ENCODE results near the gene AGO3.

Gene AGO3

DNA sequence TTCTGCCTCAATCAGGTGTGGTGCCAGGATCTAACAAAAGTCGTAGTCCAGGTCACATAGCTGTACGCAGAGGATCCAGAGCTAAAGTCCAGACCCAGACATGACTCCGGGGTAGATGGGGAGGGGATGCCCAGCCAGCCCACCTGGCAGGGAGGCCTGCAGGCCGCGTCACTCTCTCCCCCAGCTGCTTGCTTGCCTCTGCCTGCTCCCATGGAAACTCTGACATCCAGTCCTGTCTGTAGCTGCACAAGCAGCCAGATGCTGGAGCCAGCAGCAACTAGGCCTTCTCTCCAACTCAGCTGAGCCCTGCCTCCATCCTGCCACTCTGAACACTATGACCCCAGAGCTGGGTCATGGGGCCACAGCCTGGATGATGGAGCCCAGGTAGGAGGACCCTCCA, 186.0 kb downstream of the AGO3 start:
- no peak overlapping the region for H3K4me3 Mint-ChIP-seq
- H3K9me3 Mint-ChIP-seq, result no peaks in the 10 kb centered on the region
- peaks cover 2% of the 10 kb centered on the region for H3K36me3 Mint-ChIP-seq (ENCODE audit: insufficient read depth)
- H3K4me1 Mint-ChIP-seq, result no peaks in the 10 kb centered on the region
- DNase-seq (ENCODE audit: low spot score in 2 of 2), result no peak
- ATAC-seq (replicated peaks; ENCODE audit: extremely low read depth, poor library complexity, severe bottlenecking), result no peak
- H3K27ac Mint-ChIP-seq (ENCODE audit: low read depth), result no peak overlapping the region
- H3K27me3 Mint-ChIP-seq, result peaks cover 13% of the 10 kb centered on the region

DNA sequence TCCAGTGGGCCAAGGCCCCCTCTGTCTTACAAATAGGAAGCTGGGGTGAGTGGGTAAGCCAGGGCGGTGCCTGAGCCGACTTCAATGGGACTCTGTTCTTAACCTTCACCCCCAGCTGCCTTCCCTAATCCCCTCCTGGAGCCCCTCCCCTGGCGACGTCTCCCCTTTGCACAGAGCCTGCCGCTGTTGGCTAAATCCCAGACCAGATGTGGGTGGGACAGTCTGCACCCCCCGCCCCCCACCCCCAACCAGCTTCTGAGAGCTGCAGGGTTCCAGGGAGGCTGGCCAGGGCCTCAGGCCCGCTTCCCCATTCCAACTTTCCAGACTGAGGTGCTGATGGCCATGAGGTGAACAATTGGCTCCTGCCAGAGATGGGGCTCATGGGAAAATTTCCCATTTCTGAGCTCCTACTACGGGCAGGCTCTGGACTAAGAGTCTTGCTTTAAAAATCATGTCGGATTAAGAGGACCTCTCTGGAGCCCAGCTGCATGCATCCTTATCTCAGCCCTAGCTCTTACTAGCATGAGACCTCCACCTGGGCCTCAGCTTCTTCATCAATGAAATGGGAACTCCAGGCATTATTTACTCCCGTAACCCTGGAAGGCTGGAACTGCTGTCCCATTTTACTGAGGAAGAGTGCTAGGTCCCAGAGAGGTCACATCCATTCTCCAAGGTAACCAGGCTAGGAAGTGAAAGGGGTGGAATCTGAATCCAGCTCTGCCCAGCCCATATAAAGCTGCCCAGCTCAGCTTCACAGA, 187.7 kb downstream of the AGO3 start:
- Mint-ChIP-seq H3K9me3 (no peaks in the 10 kb centered on the region), H3K36me3 (ENCODE audit: insufficient read depth) (peaks cover under 1% of the 10 kb centered on the region), H3K4me3 (no peak overlapping the region), H3K4me1 (peaks cover 5% of the 10 kb centered on the region), H3K27me3 (peaks cover 30% of the 10 kb centered on the region), H3K27ac (ENCODE audit: low read depth) (no peak overlapping the region)
- DNase-seq (ENCODE audit: low spot score in 2 of 2), result no peak
- no peak for ATAC-seq (replicated peaks; ENCODE audit: extremely low read depth, poor library complexity, severe bottlenecking)

DNA sequence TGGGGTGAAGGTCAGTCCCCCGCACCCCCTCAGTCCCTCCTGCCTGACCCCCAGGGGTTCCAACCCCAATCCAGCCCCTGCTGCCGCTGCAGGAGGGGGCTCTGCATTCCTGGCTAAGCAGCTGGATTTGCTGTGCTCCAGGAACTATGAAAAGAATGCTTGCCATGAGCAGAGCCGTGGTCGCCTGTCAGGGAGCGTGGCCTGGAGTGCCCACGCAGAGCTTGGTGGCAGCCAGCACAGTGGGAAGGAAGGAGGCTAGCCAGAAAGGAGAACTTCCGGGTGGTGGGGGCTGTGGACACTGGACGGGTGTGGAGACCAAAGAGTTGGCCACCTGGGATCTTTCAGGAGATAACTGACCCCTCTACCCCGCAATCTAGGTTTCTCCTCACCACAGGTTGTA, 188.6 kb downstream of the AGO3 start:
- H3K4me3 Mint-ChIP-seq, result no peak overlapping the region

More for the DNA sequence above, 188.6 kb downstream of the AGO3 start:
- no peaks in the 10 kb centered on the region for H3K9me3 Mint-ChIP-seq
- no peak overlapping the region for H3K27ac Mint-ChIP-seq (ENCODE audit: low read depth)
- DNase-seq (ENCODE audit: low spot score in 2 of 2) (no peak), ATAC-seq (replicated peaks; ENCODE audit: extremely low read depth, poor library complexity, severe bottlenecking) (no peak)
- peaks cover 38% of the 10 kb centered on the region for H3K27me3 Mint-ChIP-seq
- H3K36me3 Mint-ChIP-seq (ENCODE audit: insufficient read depth), result peaks cover 2% of the 10 kb centered on the region
- peaks cover 8% of the 10 kb centered on the region for H3K4me1 Mint-ChIP-seq

Measured in central memory CD8-positive, alpha-beta T cell (primary cell).